ENCODE data around the gene PSMD11.
A peak's percentile ranks its signal among the peaks of the same experiment; 100 is the strongest.
"Not testable (repeated sequence)": the region's sequence is repeated elsewhere in the genome, so short reads cannot be mapped to it uniquely, and the experiment has no call there.

PSMD11 gene

DNA sequence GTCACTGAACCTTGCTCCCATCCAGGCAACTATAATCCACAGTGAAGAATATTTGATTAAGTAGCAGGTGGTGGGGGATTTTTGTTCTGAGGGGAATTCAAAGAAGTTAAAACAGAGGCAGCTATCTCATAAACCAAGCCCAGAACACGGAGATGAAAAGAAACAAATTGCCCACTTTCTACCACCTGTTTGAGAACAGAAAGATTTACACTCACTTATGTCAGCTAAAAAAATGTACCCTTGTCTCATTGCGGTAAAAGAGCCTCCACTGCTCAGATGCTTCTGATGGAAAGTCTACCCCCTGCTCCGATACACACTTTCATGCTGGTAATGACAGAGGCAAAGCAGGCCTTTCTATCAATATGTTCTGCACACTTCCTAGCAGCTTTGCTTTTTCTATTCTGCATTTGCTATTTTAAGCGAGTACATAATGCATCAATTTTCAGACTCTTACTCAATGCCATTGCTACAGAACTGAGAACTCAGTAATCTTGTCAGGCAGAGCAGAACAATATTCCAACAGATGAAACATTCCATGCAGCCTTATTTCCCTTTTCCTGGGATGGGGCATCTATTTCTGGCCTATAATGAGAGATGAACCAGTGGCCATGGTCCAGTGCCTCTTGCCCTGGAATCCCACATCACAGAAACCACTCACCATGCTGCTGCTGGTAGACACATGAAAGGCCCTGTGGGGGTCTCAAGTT is 71.5 kb downstream of the PSMD11 start:
- DNase-seq, result no peak

DNA sequence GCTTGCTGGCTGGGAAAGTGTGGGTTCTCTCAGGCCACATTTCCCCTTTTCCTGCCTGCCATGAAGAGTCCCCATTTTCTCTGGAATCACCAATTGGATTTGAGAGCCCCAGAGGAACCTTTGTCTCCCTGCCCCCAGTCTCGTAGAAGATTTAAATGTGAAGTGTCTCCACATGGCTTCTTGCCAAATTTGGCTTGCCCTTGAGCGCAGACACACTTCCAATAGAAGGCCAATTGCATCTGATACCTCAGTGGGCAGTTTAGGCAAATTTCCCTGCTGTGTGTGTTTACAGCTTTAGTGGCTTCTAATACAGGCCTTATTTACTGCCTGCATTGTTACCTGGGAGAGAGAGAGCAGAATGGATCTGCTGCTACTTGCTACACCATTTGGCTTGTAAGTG is 72.1 kb downstream of the PSMD11 start:
- DNase-seq, result no peak

DNA sequence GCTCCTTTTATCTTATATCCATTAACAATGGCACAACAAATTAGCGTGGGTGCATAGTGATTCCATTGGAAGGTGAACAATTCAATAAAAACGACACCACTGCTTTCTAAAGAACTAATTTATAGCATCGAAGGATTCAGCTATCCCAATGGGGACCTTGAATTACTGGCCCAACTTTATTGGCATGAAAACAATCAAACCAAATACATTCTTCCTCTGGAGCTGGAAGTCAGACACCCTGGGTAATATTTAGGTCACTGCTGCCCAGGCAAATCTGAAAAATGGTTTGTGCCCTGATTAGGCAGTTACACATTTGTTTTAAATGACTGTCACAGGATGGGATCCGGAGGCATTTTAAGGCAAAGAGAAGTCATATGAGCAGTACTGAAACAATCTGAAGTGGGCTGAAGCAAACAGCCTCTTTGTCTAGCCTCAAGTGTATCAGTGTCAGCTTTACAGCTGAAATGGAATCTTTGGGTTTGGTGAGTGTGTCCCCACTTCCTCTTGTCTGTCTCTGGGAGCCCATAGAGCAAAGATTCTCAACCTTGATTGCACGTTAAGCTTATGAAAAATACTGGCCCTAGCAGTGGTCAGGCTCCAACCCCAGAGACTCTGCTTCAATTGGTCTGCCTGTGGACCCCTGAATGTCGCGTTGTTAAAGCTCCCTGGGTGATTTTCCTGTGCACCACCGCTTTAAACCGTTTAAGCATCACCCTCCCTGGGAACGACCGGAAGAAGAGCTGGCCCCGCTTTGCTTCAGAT is 72.8 kb downstream of the PSMD11 start:
- DNase-seq, result peak; percentile 28

DNA sequence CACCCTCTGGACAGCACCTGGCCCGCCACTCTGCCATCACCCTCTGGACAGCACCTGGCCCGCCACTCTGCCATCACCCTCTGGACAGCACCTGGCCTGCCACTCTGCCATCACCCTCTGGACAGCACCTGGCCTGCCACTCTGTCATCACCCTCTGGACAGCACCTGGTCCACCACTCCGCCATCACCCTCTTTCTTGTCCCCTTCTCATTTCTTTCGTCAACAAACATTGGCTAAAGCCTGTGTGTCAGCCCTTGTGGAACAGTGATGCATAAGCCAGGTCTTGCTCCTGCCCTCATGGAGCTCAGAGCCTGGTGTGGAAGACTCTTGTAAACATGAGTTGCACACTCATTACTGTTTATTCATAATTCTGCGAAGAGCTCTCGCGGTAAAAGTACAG is 73.7 kb downstream of the PSMD11 start:
- no peak for DNase-seq

DNA sequence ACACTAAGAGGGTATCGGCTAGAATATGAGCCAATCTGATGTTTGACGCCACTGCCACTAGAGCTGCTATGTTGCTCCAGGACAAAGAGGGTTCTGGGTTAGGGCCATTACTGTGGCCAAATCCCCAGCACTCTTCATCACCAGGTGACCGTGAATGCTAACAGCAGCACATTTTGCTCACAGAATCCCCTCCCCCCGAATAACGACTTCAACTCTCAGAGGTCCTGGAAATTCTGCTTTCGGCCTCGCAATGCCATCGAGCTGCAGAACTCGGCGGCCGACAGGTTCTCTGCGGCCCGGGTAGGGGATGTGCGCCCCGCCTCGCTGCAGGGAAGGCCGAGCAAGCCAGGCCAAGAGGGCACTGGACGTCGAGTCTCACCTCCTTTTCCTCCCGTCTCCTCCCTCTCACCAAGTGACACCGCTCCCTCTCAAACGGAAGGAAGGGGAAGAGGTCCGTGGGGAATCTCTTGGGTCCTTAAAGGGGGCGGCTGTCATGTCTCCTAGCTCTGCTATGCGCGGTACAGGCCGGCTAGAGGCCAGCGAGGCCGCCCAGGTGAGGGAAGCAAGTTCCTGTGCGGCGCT is 74.4 kb downstream of the PSMD11 start:
- DNase-seq, result no peak

DNA sequence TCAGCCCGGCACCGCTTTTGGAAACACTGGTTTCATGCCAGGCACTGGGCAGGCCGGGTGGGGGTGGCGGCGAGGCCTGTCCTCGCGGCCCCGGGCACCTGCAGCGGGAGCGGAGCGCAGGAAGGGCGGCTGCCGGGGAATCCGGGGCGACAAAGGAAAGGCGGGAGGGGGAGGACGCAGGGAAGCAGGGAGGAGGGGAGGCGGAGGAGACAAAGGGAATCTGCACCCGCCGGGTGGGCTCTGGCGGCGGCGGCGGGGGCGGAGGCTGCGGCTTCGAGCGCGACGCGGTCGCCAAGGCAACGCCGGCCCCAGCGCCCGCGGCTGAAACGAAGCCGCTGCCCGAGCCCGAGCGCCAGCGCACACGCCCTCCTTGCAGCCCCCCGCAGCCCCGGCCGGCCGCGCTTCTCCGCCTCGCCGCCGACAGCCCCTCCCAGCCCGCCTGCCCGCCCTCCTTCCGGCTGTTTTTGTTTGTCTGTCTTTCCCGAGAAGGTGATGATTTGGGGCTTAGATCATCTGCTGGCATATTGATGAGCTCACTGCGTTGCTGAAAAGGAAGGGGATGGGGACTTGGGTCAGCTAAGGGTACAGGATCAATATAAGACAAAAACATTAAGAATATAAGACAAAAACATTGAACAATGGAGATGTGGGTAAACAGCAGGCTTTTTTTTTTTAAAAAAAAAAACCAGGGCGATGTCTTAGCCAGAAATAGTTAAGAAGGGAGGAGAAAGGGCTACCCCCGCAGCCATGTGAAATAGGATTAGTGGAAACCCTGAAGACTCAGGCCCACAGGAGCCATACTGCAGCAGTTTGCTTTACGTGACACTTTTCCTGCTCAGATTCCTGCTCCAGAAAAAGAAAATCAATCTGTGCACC is 75.2 kb downstream of the PSMD11 start:
- DNase-seq, result peak; percentile 84

DNA sequence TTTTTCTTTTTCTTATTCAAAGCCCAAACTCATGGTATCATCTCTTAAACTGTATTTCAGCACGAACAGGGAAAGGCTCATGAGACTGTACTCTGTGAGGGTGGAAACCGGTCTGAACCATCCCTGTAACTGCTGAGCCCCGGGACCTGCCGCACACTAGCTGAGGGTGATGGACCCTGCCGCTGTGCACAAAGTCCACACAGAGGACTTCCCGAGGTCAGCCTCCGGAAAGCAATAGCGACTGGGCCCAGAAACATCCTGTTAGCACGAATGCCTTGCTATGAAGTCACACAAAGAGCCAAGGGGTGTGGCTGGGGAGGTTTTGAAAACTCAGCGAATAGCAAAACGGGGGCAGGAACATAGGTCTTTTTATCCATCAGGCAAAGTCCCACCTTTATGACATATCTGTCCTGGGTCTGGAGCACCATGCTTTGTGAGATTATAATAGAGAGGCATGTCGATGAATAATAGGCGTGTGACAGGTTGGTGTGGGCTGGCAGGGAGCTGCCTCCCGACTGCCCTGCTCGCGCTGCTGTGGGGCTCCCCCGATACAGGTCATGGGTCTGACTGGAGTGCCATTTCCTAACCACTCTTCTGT is 75.9 kb downstream of the PSMD11 start:
- DNase-seq, result peak; percentile 70

DNA sequence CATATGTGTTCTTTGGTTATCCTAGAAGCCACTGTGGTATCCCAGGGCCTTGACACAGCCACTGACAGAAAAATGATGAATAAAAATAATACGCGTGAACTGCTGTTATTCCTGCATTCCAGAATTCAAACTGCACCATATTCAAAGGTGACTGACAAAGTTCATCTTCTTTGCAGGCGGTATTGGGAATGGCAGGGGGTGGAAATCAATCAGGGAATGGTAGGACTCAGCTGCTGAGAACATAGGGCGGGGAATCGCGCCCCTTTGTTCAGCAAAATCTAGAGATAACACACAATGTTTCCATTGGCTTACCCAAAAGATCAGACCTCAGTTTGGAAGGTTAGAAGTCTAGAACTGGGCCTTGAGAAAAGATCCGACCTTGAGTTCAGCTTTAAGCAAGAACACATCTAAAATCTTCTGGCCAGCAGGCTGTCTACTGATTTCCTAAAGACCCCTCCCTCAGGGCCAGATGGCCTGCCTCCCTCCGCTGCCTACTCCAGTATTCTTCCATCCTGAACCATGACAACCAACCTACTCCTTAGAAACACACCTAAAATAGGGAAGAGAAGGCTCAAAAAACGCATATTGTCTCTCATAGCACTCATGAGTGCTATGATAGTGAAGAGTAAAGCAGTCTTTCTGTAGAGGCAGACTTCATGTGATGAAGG is 76.6 kb downstream of the PSMD11 start:
- no peak for DNase-seq

DNA sequence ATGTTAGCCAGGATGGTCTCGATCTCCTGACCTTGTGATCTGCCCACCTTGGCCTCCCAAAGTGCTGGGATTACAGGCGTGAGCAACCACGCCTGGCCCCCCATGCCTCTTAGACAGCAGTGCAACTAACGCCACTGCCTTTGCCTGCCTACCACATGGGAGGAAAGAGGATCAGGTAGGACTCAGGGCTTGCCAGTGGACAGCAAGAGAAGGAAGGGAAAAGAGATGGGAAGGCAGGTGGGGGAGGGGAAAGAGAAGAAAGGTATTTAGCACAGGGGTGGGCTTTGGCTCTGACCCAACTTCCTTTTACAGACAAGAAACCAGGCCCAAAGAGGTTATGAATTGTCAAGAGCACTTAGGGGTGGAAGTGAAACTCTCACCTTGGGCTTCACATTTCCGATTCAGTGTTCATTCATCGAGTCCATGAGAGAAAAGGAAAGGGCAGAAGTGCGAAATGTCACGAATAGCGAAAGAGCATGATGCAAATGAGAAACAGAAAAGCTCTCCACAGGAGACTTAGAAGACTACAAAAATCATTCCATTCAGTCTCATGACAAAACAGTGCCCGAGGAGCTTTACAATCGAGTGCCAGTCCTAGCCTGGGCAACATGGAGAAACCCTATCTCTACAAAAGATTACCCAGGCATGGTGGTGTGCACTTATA is 78.8 kb downstream of the PSMD11 start:
- DNase-seq, result peak; percentile 25

DNA sequence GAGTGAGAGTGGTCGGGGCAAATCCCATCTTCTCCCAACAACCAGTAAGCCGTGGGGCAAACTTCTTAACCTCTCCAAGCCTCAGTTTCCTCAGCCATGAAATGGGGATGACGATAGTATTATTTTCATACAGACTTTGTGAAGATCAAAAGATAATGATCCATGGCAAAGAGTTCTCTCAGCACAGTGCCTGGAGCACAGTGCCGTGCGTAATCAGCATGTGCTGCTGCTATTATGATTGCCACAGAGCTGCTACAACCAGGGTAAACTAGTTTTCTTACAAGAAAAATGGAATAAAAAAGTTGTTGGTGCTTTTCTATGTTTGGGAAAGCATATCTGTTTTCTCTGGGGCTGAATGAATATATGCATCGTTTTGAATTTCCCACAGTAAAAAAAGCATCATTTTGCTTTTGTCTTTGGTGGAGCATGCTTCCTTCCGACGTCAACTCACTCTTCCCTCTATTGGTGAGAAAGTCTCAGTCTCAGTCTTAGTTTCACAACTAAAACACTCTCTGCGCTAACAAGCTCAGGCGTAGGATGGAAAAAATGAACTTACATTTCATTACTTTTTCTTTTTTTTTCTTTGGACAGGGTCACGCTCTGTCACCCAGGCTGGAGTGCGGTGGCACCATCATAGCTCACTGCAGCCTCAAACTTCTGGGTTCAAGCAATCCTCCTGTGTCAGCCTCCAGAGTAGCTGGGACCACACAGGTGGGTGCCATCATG is 79.7 kb downstream of the PSMD11 start:
- no peak for DNase-seq

DNA sequence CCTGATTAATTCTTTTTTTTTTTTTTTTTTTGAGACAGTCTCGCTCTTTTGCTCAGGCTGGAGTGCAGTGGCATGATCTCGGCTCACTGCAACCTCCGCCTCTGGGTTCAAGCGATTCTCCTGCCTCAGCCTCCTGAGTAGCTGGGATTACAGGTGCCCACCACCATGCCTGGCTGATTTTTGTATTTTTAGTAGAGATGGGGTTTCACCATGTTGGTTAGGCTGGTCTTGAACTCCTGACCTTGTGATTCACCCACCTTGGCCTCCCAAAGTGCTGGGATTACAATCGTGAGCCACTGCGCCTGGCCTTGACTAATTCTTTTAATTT is 80.2 kb downstream of the PSMD11 start:
- not testable (repeated sequence) for DNase-seq

DNA sequence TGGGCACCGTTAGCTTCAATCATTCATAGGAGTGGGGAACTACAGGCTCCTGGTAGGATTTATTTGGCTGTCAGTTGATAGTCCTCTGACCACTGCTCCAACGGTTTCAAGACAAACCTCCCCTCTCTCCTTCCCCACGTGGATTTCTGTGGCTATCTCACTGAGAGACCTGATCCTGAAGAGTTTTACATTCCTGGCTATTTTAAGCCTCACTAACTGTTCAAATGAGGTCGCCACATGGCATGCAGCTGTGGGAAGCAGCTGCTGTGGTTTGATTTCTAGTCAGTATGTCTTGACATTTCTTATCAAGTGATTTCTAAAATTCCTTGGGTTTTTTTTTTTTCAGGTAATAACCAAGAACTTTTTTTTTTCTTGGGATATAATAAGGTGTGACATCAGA is 80.8 kb downstream of the PSMD11 start:
- DNase-seq, result no peak

DNA sequence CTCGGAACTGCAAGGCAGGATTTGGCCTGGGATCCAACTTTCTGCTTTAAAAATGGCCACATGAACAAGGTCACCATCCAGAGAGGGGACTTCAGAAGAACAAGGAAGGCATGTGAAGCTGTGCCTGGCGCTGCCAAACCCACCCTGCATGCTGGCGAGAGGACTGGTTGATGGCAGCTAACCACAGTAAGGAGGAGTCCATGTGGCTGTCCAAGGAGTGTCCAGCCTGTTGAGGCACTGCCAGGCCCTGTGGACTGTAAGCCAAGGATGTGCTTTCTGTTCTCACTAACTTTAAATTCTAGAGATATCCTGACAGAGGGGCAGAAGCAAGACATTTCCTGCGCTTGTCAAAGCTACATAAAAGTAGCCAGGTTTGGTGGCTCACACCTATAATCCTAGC is 82.8 kb downstream of the PSMD11 start:
- no peak for DNase-seq

DNA sequence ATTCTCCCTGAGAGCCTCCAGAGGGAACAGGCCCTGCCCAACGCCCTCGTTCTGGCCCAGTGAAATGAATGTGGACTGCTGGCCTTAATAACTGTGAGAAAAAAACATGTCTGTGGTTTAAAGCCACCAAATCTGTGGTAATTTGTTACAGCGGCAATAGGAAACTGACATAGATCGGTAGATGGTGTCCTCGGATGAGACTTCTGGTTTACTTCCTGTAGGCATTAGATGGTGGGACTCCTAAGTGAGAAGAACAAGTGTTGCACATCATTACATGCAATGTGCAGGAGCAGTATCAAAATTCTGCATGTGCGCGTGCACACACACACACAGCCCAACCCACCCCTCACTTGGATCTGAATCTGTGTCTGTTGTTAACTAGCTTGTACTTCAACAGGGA is 84.5 kb downstream of the PSMD11 start:
- no peak for DNase-seq

DNA sequence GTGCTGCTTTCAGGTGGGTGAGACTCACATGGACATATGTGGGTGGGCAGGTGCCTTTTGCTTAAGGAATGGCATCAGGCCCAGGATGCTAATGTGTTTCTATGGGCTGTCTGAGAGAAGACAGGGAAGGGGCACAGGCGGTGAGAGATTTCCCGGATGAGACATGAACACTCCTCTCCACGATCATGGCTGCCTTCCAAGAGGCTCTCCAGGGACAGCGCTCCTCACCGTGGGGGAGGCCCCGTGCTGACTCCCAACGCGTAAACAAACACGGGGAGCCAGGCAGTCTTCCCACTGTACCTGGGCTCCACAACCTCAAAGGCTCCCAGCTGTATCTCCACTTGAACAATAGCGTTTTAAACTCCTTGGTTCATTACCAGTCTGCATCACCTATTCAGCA is 85.3 kb downstream of the PSMD11 start:
- no peak for DNase-seq
